GM23248 (cell line): ENCODE results near the gene ATP6V0B.

ENCODE experiments used
- EZH2 ChIP-seq: fragments of 200-600 bp; sonication (generic); IDR thresholded peaks from 2 replicates; pipeline ENCODE4 v1.6.1; 2018; ENCODE audit warnings: antibody characterized with exemption, mild to moderate bottlenecking; ENCODE audit not compliant: insufficient read depth, poor library complexity, severe bottlenecking
- EZH2phosphoT487 ChIP-seq: fragments of 200-600 bp; sonication (generic); IDR thresholded peaks from 2 replicates; pipeline ENCODE4 v1.6.1; 2018; ENCODE audit warnings: antibody characterized with exemption, moderate library complexity, mild to moderate bottlenecking, low read depth; ENCODE audit not compliant: insufficient read depth

GRCh38 chr1:43970502-43970901 lies 4.3 kb upstream of the ATP6V0B start:
- TF ChIP-seq EZH2 (no peak), EZH2phosphoT487 (no peak)
